Measurements from ENCODE around the gene SKOR1. TPM values are rescaled to one million over a fixed set of nuclear protein-coding genes. Genes with fewer than 3 reads are reported as not detected.

SKOR1 gene
- total and polyA plus RNA-seq, 2 of the 13 experiments (the other 11 are each of a cell fraction or from before 2014, with no cell fraction given): 0.09 to 0.11 TPM

DNA sequence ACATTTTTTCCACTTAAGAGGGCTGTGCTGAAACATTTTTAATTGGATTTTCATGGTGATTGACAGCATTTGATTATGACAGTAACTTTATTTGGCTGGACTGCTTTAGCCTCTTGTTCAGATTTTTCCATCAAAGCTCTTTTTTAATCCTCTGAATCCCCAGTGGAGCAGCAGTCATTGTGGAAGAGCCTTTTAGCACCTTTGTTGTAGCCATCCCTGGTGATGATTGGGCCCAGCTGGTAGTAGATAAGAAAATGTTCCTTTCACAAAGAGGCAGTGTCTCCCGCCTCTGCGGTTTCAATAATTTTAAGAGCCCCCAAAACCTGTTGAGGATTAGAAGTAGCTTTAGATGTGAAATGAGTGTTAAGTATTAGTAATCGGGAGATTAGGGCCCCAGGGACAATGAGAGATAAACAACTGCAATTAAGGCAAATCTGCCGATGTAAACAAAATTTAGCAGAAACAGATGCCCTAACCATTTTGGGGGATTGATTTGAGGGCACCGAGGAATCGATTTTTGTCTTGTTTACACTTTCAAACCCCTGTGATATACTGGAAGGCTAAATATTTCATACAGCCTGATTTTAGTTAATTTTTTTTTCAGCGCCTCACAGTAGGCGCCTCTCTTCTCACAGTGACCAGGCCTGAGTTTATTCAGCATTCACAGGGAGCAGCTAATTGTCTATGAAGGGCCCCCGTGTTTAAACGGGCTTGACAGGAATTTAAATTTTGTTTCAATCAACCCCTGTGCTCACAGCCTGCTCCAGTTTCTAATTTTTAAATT is 43.2 kb upstream of the SKOR1 start (continued):
- TF ChIP-seq TBX2 (CRISPR knock-in tag; IDR thresholded peaks at IDR 0.05; ENCODE audit: borderline replicate concordance) (no peak), GFI1 (CRISPR knock-in tag; IDR thresholded peaks at IDR 0.05; ENCODE audit: borderline replicate concordance) (no peak), MAFF (IDR thresholded peaks at IDR 0.05; ENCODE audit: low read depth, low read length) (peak; percentile 84), KLF15 (CRISPR knock-in tag; IDR thresholded peaks at IDR 0.05; ENCODE audit: borderline replicate concordance) (no peak), FOSL2 (CRISPR knock-in tag; IDR thresholded peaks at IDR 0.05) (no peak), NFE2L1 (CRISPR knock-in tag; IDR thresholded peaks at IDR 0.05; ENCODE audit: borderline replicate concordance) (no peak), GTF2F1 (IDR thresholded peaks at IDR 0.05; ENCODE audit: low read length) (no peak)
- TF ChIP-seq, protein P1, sequence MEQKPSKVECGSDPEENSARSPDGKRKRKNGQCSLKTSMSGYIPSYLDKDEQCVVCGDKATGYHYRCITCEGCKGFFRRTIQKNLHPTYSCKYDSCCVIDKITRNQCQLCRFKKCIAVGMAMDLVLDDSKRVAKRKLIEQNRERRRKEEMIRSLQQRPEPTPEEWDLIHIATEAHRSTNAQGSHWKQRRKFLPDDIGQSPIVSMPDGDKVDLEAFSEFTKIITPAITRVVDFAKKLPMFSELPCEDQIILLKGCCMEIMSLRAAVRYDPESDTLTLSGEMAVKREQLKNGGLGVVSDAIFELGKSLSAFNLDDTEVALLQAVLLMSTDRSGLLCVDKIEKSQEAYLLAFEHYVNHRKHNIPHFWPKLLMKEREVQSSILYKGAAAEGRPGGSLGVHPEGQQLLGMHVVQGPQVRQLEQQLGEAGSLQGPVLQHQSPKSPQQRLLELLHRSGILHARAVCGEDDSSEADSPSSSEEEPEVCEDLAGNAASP (CRISPR knock-in tag; IDR thresholded peaks at IDR 0.05; ENCODE audit: borderline replicate concordance): no peak

DNA sequence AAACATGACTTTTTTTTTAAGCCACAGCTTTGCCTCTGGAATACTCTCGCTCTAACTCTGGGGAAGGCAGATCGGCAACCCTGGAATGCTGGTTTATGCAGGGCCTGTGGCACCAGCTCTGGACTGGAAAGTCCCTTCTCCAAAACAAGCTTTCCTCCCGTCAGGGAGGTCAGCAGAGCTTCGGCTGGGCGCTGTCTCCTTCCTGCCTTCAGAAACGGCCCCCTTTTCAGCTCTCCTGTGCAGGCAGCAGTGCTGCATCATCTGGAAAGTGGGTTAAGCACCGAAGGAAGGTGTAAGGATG is 42.7 kb upstream of the SKOR1 start:
- in situ Hi-C loops (cut with HindIII; ENCODE audit: extremely low pct_ligation_motif_present, low pct_unique_long_range_greater_than_20kb) (no loop called here), intact Hi-C loops (cut with micrococcal nuclease; ENCODE audit: unreplicated experiment) (no loop called here)
- Histone ChIP-seq H3K27me3 (ENCODE audit: control insufficient read depth in 1 of 2, insufficient read depth in 2 of 2, low read length in 2 of 2) (no peaks in the 10 kb centered on the region), H3K4me2 (ENCODE audit: low read depth, low read length) (no peak overlapping the region), H3K4me1 (ENCODE audit: insufficient read depth, low read length) (no peaks in the 10 kb centered on the region), H4K20me1 (ENCODE audit: insufficient read depth, low read length) (no peaks in the 10 kb centered on the region), H3K9me3 (ENCODE audit: low read length) (no peaks in the 10 kb centered on the region), H3K4me3 (replicated peaks in 1 of 3; ENCODE audit: insufficient read depth in 1 of 3, low read depth in 2 of 3, low read length in 3 of 3) (no peak overlapping the region), H3K27ac (ENCODE audit: extremely low read length, insufficient read depth, low read length) (no peak overlapping the region), H3K79me2 (ENCODE audit: insufficient read depth, low read length) (no peaks in the 10 kb centered on the region), H2AFZ (ENCODE audit: low read length) (no peak overlapping the region), H3K9ac (ENCODE audit: insufficient read depth, low read depth, low read length) (no peak overlapping the region), H3K36me3 (replicated peaks in 1 of 2; ENCODE audit: control insufficient read depth in 1 of 2, insufficient read depth in 2 of 2, low read length in 2 of 2) (no peaks in the 10 kb centered on the region; a peak in 2 of 5 replicates)
- TF ChIP-seq, protein P2, sequence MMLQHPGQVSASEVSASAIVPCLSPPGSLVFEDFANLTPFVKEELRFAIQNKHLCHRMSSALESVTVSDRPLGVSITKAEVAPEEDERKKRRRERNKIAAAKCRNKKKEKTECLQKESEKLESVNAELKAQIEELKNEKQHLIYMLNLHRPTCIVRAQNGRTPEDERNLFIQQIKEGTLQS (CRISPR knock-in tag; IDR thresholded peaks at IDR 0.05): no peak
- TF ChIP-seq ARNTL (CRISPR knock-in tag; IDR thresholded peaks at IDR 0.05) (no peak), ZNF790 (CRISPR knock-in tag; IDR thresholded peaks at IDR 0.05; ENCODE audit: borderline replicate concordance) (no peak)
- no TSS peak for BruUV-seq (replicated peaks)
- ChIA-PET CTCF (ENCODE audit: low intra/inter-chr PET ratio, low total read pairs) (no interaction called here), POLR2A (no interaction called here)
- DNase-seq (ENCODE audit: low spot score): no peak
- FAIRE-seq: no peak
- ATAC-seq: no peak
- WGBS (ENCODE audit: low lambda C conversion rate): 84% methylated on average over 7 of the region's 7 CpGs

Data from HepG2 (cell line).